GM18505 (cell line): ENCODE measurements around the gene MFAP3L.
"Not testable (repeated sequence)": the region's sequence is repeated elsewhere in the genome, so short reads cannot be mapped to it uniquely, and the experiment has no call there.

Experiments used
- ATAC-seq: cut with Tn5 transposase; IDR thresholded peaks from one replicate; pipeline ENCODE4 v1.9.1; 2021; ENCODE audit not compliant: unreplicated experiment
- POLR2A ChIP-seq: IDR thresholded peaks from 4 replicates; pipeline ENCODE4 v1.6.1; 2011; ENCODE audit warnings: borderline replicate concordance; ENCODE audit not compliant: insufficient read depth, insufficient read length; ENCODE audit errors: extremely low read depth

The MFAP3L gene

DNA sequence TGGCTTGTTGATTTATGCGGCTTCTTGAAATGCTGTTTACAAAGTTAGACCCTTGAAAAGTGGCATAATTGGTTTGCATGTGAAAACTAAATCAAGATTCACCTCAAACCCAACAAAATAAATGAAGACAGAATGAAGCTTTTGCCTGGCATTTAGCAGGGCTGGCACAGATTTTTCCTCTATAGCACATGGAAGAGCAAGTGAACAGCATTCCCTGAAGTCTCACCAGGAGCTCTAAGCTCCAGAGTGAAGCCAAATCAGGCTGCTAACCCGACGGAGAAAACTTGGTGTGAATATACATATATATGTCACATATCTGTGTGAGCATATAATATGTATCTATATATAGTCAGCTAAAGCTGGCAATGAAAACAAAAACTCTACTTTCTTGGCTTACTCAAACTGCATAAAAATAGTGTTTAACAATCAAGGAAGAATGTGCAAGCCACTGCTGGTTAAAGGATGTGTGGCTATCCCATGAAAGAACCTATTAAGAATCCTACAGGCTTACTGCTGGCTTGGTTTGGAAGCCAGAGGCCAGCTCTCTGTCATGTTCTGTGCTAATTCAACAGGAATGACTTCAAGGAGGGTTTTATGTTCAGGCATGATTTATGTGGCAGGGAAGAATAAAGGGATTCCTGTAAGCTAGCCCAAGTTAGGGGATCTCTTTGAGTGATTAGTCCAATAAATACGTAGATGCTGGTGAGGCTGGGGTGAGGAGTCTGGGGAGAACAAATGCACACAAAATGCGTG lies 69.9 kb downstream of the MFAP3L start:
- ATAC-seq: no peak
- TF ChIP-seq POLR2A: no peak

DNA sequence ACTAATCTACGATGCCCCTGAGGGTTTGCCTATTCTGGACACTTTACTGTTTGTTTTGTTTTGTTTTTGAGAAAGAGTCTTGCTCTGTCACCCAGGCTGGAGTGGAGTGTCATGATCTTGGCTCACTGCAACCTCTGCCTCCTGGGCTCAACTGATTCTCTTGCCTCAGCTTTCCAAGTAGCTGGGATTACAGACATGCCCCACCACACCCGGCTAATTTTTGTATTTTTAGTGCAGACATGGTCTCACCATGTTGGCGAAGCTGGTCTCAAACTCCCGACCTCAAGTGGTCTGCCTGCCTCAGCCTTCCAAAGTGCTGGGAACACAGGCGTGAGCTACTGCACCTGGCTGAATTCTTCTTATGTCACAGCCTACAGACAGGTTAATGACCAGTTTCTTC lies 70.7 kb downstream of the MFAP3L start:
- no peak for ATAC-seq
- no peak for TF ChIP-seq POLR2A

DNA sequence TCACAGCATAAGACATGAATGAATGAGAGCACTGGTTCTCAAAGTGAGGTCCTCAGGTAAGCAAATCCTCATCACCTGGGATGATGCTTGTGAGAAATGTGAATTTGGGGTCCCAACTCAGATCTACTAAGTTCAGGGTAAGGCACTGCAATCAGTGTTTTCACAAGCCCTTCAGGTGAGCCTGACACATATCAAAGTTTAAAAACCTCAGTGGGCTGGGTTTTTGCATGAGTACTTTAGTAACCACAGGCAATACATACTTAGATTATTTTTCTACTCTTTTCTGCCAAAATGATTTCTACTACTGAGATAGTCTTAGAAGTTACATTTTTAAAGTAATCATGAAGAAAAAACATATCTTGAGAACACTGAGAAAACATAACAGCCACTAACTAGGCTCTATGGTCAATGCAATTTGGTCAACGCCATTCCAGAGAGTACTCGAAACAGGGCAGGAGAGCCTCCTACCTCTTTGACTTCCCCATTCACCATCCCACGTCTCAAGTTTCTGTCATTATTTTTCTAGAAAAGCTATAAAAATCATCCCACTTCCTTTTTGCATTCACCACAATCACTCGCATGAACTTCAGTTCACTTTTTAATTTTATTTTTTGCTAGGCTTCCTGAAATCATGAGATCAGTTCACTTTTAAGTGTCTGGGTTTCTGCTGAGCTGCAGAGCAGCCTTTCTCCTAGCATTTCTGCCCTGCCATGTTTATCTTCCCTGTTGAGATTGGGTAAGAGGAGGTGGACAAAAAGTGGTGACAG lies 73.8 kb downstream of the MFAP3L start:
- ATAC-seq: peak; percentile 83
- no peak for TF ChIP-seq POLR2A

DNA sequence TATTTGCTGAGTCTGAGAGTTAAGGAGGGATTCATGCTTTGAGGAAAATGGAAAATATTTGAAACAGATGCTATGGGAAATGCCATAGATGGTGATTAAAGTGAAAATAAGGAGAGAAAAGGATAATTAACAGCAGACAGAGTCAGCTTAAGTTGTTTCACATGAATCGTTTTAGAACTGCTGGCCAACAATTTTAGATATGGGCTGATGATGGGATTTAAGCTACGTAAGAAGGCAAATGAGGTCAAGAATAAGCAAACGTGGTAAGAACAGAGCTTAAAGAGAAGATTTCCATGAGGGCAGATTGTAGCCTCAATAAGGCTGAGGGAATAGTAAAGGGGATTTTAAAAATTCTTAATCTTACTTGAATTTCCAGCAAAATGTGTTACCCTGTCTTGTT lies 77.9 kb downstream of the MFAP3L start:
- no peak for TF ChIP-seq POLR2A
- ATAC-seq: no peak

DNA sequence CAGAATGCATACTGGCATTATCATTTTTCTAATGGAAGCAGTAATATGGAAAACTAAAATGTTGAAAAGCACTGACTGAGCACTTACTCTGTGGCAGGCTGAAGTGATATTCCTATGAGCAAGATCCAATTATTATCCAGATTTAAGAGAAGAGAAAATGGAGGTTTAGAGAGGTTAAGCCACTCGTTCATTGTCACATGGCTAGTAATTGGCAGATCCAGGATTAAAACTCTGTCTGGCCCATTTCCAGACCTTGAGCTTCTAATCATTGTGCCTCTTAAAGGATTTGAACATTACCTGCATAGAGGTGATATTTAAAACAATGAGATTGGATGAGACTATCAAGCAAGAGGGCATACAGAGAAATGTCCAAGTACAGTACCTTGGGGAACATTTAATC lies 80.6 kb downstream of the MFAP3L start:
- TF ChIP-seq POLR2A: no peak
- ATAC-seq: no peak

DNA sequence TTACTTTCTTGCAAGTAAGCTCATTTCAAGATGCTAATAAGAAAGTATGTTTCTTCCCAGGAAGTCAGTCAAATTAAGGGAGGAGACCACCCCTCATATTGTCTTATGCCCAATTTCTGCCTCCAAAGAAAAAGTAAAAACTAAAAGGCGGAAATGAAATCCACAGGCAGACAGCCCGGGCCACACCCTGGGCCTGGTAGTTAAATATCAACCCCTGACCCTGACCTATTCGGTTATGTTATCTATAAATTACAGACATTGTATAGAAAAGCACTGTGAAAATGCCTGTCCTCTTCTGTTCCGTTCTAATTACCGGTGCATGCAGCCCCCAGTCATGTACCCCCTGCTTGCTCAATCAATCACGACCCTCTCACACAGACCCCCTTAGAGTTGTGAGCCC lies 82.6 kb downstream of the MFAP3L start:
- ATAC-seq: not testable (repeated sequence)

DNA sequence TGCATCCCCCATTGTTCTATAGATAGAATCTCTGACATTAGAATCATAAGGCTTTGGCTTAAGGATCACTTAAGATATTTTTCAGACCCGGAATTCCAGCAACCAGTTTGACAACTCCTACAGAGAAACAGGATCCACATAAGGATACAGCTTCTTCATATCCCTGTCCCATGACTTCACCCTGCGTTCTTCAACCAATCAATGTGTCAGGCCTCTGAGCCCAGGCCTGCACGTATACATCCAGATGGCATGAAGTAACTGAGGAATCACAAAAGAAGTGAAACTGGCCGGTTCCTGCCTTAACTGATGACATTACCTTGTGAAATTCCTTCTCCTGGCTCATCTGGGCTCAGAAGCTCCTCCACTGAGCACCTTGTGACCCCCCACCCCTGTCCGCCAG lies 85.1 kb downstream of the MFAP3L start:
- TF ChIP-seq POLR2A: no peak
- no peak for ATAC-seq

DNA sequence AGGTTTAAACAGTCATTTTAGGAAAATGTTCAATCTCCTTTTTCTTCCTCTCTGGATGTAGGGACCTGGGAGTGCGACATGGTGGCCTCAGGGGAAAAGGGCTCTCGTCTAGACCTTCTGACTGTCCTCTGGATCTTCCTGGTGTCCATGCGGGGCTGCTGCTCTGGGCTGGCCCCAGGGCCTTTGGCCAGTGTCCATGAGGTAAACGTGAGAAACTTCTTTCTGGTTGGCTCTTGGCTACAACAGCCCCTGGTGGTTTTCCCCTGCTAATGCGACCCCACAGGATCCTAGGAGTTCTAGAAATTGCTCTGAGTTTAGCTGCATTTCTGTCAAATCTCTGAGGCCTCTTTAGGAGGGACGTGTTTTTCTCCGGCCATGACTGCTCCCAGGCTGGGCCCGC lies 85.7 kb downstream of the MFAP3L start:
- ATAC-seq: no peak
- no peak for TF ChIP-seq POLR2A
